K562 treated with DMSO at 1 percent for 24 hours (cell line): ENCODE measurements around the gene WNT2B. TPM values are rescaled to one million over a fixed set of nuclear protein-coding genes. Genes with fewer than 3 reads are reported as not detected.

Source experiments
- total RNA-seq: library from RNA; unstranded; fragments of 300-600 nt; gene quantifications from 2 replicates; pipeline ENCODE4 v1.2.3, GENCODE V29; 2022; ENCODE audit warnings: low read depth; ENCODE audit not compliant: insufficient read depth

WNT2B gene
- 0.12 and 0.22 TPM in 2 replicates for total RNA-seq

DNA sequence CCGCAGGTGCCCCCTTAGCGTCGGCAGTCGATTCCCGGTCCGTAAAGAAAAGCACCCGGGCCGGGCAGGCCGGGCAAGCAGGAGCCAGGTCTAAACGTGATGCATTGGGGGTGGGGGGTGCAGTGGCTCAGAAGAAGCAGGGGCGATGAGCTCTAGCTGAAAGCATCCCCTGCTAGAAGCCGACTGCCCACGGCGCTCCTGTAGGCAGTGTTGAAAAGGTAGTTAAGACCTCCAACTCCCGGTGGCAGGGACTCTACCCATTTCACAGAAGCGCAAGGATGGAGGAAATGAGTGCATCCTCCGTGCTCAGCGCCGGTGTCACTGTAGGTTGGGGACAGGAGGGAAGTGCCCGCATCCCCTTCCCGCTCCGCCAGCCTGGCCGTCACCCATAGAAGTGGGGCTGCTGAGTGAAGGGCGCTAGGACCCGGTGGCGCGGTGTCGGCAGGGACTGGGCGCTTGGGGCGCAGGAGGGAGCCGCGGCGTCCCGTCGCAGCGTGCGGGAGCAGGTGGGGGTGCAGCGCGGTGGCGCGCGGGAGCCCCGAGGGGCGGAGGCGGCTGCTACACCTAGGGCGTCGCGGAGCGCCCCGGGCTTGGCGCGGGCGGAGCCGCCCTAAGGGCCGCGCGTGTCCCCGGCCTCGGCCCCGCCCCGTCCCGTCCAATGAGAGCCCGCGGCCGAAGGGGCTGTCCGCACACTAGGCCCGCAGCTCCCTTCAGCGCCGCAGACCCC is at the start of gene WNT2B:
Gene WNT2B, plus strand, starts transcription at position 688 of the 727 bp plus-strand sequence. CDS start 298 bp downstream, outside the sequence.

Other genes starting within 250 kb of the WNT2B start
- 1.2 and 2.2 TPM in 2 replicates for gene CTTNBP2NL, start 112.8 kb upstream of the WNT2B start, total RNA-seq
- 10.1 and 10.6 TPM in 2 replicates for gene ST7L, start 110.2 kb downstream of the WNT2B start, total RNA-seq
- 86.7 and 101 TPM in 2 replicates for gene CAPZA1, start 110.9 kb downstream of the WNT2B start, total RNA-seq
- 133 and 138 TPM in 2 replicates for gene MOV10, start 165.7 kb downstream of the WNT2B start, total RNA-seq
- 342 and 343 TPM in 2 replicates for gene RHOC, start 198.2 kb downstream of the WNT2B start, total RNA-seq
- 1.3 and 2.4 TPM in 2 replicates for gene PPM1J, start 206.4 kb downstream of the WNT2B start, total RNA-seq